WTC11 (cell line): Measurements from ENCODE around the gene ADAMTS10. TPM values are rescaled to one million over a fixed set of nuclear protein-coding genes. Genes with fewer than 3 reads are reported as not detected.
"Not testable (repeated sequence)": the region's sequence is repeated elsewhere in the genome, so short reads cannot be mapped to it uniquely, and the experiment has no call there.

ENCODE experiments used
- ATAC-seq: fragments of 200-7000 bp; cut with Tn5 transposase; 2 replicates; pipeline ENCODE4 v1.10.0; 2021; ENCODE audit warnings: mild to moderate bottlenecking, moderate library complexity
- CTCF ChIA-PET: fragments of 300-600 bp; sonication (Branson Sonifier 250); formaldehyde crosslinking; loops from one replicate; lab custom pipeline; 2021; ENCODE audit warnings: antibody characterized with exemption; lab: Charles Lee
- POLR2A ChIA-PET: fragments of 350-600 bp; sonication (Branson Sonifier 250); formaldehyde crosslinking; loops from one replicate; lab custom pipeline; 2021; ENCODE audit warnings: antibody characterized with exemption; lab: Charles Lee
- DNase-seq: peaks from one replicate; pipeline ENCODE4 v3.0.0; 2021; ENCODE audit warnings: low spot score
- H3K27ac Mint-ChIP-seq: 2 replicates; pipeline ENCODE4 v1.8.0; 2021; ENCODE audit warnings: mixed read lengths
- H3K27me3 Mint-ChIP-seq: 2 replicates; pipeline ENCODE4 v1.8.0; 2021; ENCODE audit warnings: low read depth, mild to moderate bottlenecking, moderate library complexity, mixed read lengths
- H3K36me3 Mint-ChIP-seq: 2 replicates; pipeline ENCODE4 v1.8.0; 2021; ENCODE audit warnings: mixed read lengths
- H3K4me1 Mint-ChIP-seq: 2 replicates; pipeline ENCODE4 v1.8.0; 2022; ENCODE audit warnings: mixed read lengths
- H3K4me3 Mint-ChIP-seq: 2 replicates; pipeline ENCODE4 v1.8.0; 2021; ENCODE audit warnings: mild to moderate bottlenecking, moderate library complexity, mixed read lengths
- H3K9me3 Mint-ChIP-seq: 2 replicates; pipeline ENCODE4 v1.8.0; 2021; ENCODE audit warnings: mixed read lengths
- AR ChIP-seq: fragments of 250-450 bp; sonication (Bioruptor Pico); IDR thresholded peaks from 2 replicates; pipeline ENCODE4 v1.9.0; 2021; ENCODE audit warnings: mild to moderate bottlenecking
- CDX4 ChIP-seq: fragments of 250-450 bp; sonication (Bioruptor Pico); IDR thresholded peaks from 2 replicates; pipeline ENCODE4 v1.9.0; 2021; ENCODE audit warnings: moderate library complexity, mild to moderate bottlenecking, inconsistent platforms, borderline replicate concordance
- E2F4 ChIP-seq: sonication (generic); formaldehyde crosslinking; IDR thresholded peaks from 2 replicates; pipeline ENCODE4 v1.8.1; 2022; ENCODE audit warnings: low read depth, mild to moderate bottlenecking, moderate library complexity, missing genetic modification reagents, borderline replicate concordance
- FOXJ3 ChIP-seq: sonication (generic); formaldehyde crosslinking; IDR thresholded peaks from 2 replicates; pipeline ENCODE4 v1.9.0; 2021; ENCODE audit warnings: missing genetic modification reagents, mild to moderate bottlenecking, borderline replicate concordance
- GRHL2 ChIP-seq: fragments of 250-450 bp; sonication (Bioruptor Pico); IDR thresholded peaks from 2 replicates; pipeline ENCODE4 v1.8.0; 2022; ENCODE audit warnings: mild to moderate bottlenecking, moderate library complexity; ENCODE audit not compliant: insufficient replicate concordance, severe bottlenecking
- GTF2I ChIP-seq: fragments of 250-450 bp; sonication (Bioruptor Pico); conservative IDR thresholded peaks from 2 replicates; pipeline ENCODE4 v1.4.0; 2021; ENCODE audit warnings: mild to moderate bottlenecking
- HMGA2 ChIP-seq: fragments of 250-450 bp; sonication (Bioruptor Pico); IDR thresholded peaks from 2 replicates; pipeline ENCODE4 v1.4.0; 2021; ENCODE audit warnings: mild to moderate bottlenecking, moderate library complexity
- NR3C1 ChIP-seq: sonication (generic); formaldehyde crosslinking; conservative IDR thresholded peaks from 2 replicates; pipeline ENCODE4 v1.8.1; 2023; ENCODE audit warnings: low read depth, mild to moderate bottlenecking, missing genetic modification reagents
- PRDM15 ChIP-seq: sonication (generic); formaldehyde crosslinking; IDR thresholded peaks from 2 replicates; pipeline ENCODE4 v1.8.0; 2022; ENCODE audit warnings: missing genetic modification reagents
- ZBTB21 ChIP-seq: sonication (generic); formaldehyde crosslinking; IDR thresholded peaks from 2 replicates; pipeline ENCODE4 v1.8.1; 2023; ENCODE audit warnings: mild to moderate bottlenecking, missing genetic modification reagents, borderline replicate concordance
- ZMAT4 ChIP-seq: fragments of 250-450 bp; sonication (Bioruptor Pico); IDR thresholded peaks from 2 replicates; pipeline ENCODE4 v1.9.0; 2021; ENCODE audit warnings: mild to moderate bottlenecking
- ZNF512 ChIP-seq: sonication (generic); formaldehyde crosslinking; IDR thresholded peaks from 2 replicates; pipeline ENCODE4 v1.8.1; 2022; ENCODE audit warnings: missing genetic modification reagents, borderline replicate concordance
- total RNA-seq: library from RNA; stranded (reverse); gene quantifications from 3 replicates; pipeline ENCODE4 v1.2.3, GENCODE V29; 2021

ADAMTS10 gene
- total RNA-seq, 1 experiment from 2014 or later = 16.0 TPM

DNA sequence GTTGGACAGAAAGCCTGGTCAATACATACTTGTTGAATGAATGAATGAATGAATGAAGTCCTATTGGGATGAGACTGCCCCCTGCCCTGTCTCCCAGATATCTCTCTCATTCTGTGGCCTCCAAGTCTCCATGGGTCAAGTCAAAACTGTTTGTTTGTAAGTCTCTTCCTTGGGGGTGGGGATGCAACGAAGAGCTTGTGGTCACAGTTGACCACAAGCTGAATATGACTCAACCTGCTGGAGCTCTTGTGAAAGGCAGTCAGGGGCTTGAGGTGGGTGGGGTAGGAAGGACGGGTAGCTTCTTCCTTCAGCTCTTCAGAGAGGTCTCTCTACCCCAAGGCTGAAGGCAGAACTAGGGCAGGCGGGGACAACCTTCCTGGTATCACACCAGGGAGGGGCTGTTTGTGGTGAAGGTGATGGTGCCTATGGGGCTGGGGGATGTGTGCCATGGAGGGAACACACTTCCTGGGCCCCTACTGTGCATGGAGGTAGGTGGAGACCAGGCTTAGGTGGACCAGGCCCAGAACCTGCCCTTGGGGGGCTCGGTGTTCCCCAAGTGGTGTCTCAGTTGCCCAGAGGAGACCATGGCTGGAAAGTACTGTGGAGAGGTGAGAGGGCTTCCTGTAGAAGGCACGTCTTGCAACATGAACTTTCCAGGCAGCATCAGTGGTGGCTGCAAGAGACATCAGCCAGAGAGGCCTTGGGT is 41.3 kb downstream of the ADAMTS10 start (continued):
- no peak for TF ChIP-seq PRDM15 (CRISPR knock-in tag)

DNA sequence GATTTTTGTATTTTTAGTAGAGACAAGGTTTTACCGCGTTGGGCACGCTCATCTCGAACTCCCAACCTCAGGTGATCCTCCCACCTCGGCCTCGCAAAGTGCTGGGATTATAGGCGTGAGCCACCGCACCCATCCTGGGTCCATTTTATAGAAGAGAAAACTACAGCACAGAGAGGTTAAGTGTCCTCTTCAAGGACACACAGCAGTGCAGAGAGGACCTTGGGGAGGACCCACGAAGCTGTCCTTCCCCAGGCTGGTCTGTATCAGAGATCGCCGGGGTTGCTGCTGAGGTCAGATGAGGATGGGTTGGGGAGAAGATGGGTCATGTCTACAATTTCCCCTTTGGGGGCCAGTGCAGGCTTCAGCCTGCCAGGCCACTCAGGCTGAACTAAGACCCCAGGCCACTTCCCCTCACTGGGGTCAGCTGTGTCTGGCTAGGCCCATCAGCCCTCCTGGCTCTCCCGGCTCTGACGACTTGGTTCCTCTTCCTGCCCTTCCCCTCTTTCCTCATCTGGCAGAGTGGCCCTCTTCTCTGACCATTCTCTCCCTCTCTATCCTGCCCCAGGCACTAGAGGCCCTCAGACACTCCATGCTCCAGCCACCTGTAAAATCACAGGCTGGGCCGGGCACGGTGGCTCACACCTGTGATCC is 42.9 kb downstream of the ADAMTS10 start:
- ATAC-seq (no peak), DNase-seq (no peak)
- ChIA-PET CTCF (interaction anchor here (0.7 to 4.6 kb wide), 2 partner anchors 11 to 13 kb away, joined by 4 to 26 read pairs; no protein-coding TSS in a partner anchor), POLR2A (interaction anchor here (0.6 kb wide), 1 partner anchor 34 kb away, joined by 5 read pairs; no protein-coding TSS in a partner anchor)
- H3K27ac Mint-ChIP-seq = no peak overlapping the region
- H3K27me3 Mint-ChIP-seq = no peaks in the 10 kb centered on the region
- H3K4me3 Mint-ChIP-seq = no peak overlapping the region
- no peaks in the 10 kb centered on the region for H3K4me1 Mint-ChIP-seq
- TF ChIP-seq HMGA2 (CRISPR knock-in tag) = no peak
- TF ChIP-seq GTF2I = 0 out of 2 replicates have a peak, but pooled peaks have one; percentile 12
- H3K9me3 Mint-ChIP-seq = no peaks in the 10 kb centered on the region
- no peaks in the 10 kb centered on the region for H3K36me3 Mint-ChIP-seq

DNA sequence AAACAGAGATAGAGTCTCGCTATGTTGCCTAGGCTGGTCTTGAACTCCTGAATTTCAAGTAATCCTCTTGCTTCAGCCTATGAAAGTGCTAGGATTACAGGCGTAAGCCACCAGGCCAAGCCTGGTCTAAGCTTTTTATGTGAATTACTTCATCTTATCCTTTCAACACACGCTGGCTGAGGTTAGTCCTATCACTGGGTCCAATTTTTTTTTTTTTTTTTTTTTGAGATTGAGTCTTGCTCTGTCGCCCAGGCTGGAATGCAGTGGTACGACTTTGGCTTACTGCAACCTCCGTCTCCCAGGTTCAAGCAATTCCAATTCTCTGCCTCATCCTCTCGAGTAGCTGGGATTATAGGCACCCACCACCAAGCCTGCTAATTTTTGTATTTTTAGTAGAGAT is 43.7 kb downstream of the ADAMTS10 start:
- no peaks in the 10 kb centered on the region for H3K9me3 Mint-ChIP-seq
- H3K4me1 Mint-ChIP-seq = no peaks in the 10 kb centered on the region
- POLR2A ChIA-PET = interaction anchor here (0.6 kb wide), 1 partner anchor 35 kb away, joined by 5 read pairs; no protein-coding TSS in a partner anchor
- H3K27ac Mint-ChIP-seq = no peak overlapping the region
- TF ChIP-seq ZNF512 (CRISPR knock-in tag) (no peak), FOXJ3 (CRISPR knock-in tag) (no peak), AR (CRISPR knock-in tag) (no peak), CDX4 (CRISPR knock-in tag) (no peak), PRDM15 (CRISPR knock-in tag) (no peak), GRHL2 (CRISPR knock-in tag) (no peak), E2F4 (CRISPR knock-in tag) (no peak), ZMAT4 (no peak), ZBTB21 (CRISPR knock-in tag) (no peak), NR3C1 (CRISPR knock-in tag) (no peak)
- CTCF ChIA-PET = interaction anchor here (0.7 to 4.6 kb wide), 2 partner anchors 12 to 14 kb away, joined by 4 to 26 read pairs; no protein-coding TSS in a partner anchor
- ATAC-seq (no peak), DNase-seq (no peak)
- H3K36me3 Mint-ChIP-seq = no peaks in the 10 kb centered on the region
- no peaks in the 10 kb centered on the region for H3K27me3 Mint-ChIP-seq
- no peak overlapping the region for H3K4me3 Mint-ChIP-seq

- DNase-seq, H3K27ac Mint-ChIP-seq, POLR2A ChIA-PET, H3K4me1 Mint-ChIP-seq, H3K36me3 Mint-ChIP-seq, H3K27me3 Mint-ChIP-seq, H3K4me3 Mint-ChIP-seq, H3K9me3 Mint-ChIP-seq, ATAC-seq: not testable (repeated sequence)
- CTCF ChIA-PET = interaction anchor here (0.7 to 4.6 kb wide), 3 partner anchors 14 to 211 kb away, joined by 3 to 26 read pairs (median 6); no protein-coding TSS in a partner anchor
Measured at GRCh38 chr19:8564866-8565265, 45.6 kb downstream of the ADAMTS10 start.
